Measurements from ENCODE around the gene ASNS.

Gene ASNS

DNA sequence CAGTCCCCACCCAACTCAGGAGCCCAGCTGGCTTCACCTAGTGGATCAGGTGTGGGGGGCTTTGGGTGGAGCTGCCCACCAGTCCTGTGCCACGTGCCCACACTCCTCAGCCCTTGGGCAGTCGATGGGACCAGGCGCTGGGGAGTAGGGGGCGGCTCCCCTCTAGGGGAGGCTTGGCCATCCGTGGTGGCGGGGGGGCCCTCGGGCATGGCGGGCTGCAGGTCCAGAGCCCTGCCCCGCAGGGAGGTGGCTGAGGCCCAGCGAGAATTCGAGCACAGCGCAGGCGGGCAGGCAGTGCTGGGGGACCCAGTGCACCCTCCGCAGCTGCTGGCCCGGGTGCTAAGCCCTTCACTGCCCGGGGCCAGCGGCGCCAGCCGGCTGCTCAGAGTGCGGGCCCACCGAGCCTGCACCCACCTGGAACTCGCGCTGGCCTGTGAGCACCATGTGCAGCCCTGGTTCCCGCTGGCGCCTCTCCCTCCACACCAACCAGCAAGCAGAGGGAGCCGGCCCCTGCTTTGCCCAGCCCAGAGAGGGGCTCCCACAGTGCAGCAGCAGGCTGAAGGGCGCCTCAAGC lies 29.3 kb downstream of the ASNS start:
- H3K27me3 ChIP-seq (replicated peaks; ENCODE audit: control insufficient read depth, insufficient read depth, low read length): peaks cover 24% of the 10 kb centered on the region
- no peaks in the 10 kb centered on the region for H3K36me3 ChIP-seq (ENCODE audit: control insufficient read depth, insufficient read depth, low read length, severe bottlenecking)
- H3K4me3 ChIP-seq (ENCODE audit: low read length): no peak overlapping the region
- no peak for DNase-seq (ENCODE audit: low read depth)
- H3K9ac ChIP-seq (ENCODE audit: low read length): no peak overlapping the region
- H3K9me3 ChIP-seq (ENCODE audit: control insufficient read depth, low read length): no peaks in the 10 kb centered on the region
- no peaks in the 10 kb centered on the region for H3K4me1 ChIP-seq (ENCODE audit: control insufficient read depth, insufficient read depth, low read length)

DNA sequence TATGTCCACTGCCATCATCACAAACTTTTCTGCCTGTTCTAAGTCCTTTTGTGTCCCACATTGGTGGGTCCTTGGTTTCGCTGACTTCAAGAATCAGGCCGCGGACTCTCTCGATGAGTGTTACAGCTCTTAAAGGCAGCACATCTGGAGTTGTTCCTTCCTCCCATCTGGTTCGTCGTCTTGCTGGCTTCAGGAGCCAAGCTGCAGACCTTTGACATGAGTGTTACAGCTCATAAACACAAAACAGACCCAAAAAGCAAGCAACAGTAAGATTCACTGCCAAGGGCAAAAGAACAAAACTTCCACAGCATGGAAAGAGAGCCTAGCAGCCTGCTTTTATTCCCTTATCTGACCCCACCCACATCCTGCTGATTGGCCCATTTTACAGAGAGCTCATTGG lies 30.2 kb downstream of the ASNS start:
- no peak for DNase-seq (ENCODE audit: low read depth)
- Histone ChIP-seq H3K4me3 (ENCODE audit: low read length) (no peak overlapping the region), H3K9me3 (ENCODE audit: control insufficient read depth, low read length) (no peaks in the 10 kb centered on the region), H3K4me1 (ENCODE audit: control insufficient read depth, insufficient read depth, low read length) (no peaks in the 10 kb centered on the region), H3K9ac (ENCODE audit: low read length) (no peak overlapping the region), H3K36me3 (ENCODE audit: control insufficient read depth, insufficient read depth, low read length, severe bottlenecking) (no peaks in the 10 kb centered on the region), H3K27me3 (replicated peaks; ENCODE audit: control insufficient read depth, insufficient read depth, low read length) (peaks cover 29% of the 10 kb centered on the region)

DNA sequence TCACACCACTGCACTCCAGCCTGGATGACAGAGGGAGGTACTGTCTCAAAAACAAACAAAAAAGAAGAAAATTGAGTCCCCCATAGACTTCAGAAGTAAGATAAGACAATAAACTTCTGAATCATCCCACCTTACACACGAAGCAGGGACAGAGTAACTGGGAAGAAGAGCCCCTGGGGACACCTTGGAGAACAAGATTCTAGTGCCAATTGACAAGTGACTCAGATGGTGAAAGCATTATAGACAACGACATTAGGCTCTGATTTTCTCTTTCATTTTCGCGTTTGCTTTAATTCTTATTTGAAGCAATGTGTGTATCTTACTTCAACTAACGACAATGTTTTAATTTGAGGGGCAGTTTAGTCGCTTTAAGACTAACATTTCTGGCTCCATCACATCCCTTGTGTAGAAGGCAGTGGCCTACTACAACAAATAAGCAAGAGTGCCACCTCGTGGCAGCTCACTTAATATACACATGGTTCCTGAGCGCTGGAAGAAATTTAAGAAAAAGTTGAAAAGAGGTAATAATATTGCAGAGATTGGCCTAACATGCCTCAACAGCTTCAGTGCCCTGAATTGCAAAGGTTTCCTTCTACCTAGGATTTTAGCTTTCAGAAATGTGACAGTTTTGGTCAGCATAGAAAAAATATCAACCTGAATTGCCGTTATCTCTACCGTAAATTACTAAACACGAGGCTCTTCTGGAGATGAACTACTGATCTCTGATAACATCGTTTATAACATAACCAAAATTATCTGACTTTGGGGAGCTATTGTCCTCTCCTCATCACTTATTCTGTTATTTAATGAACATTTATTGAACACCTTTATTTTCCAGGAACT lies 36.7 kb downstream of the ASNS start:
- H3K27me3 ChIP-seq (replicated peaks; ENCODE audit: control insufficient read depth, insufficient read depth, low read length): peaks cover 44% of the 10 kb centered on the region
- no peak overlapping the region for H3K4me3 ChIP-seq (ENCODE audit: low read length)
- H3K9me3 ChIP-seq (ENCODE audit: control insufficient read depth, low read length): no peaks in the 10 kb centered on the region
- no peaks in the 10 kb centered on the region for H3K36me3 ChIP-seq (ENCODE audit: control insufficient read depth, insufficient read depth, low read length, severe bottlenecking)
- no peak overlapping the region for H3K9ac ChIP-seq (ENCODE audit: low read length)
- peak; percentile 86 for DNase-seq (ENCODE audit: low read depth)
- H3K4me1 ChIP-seq (ENCODE audit: control insufficient read depth, insufficient read depth, low read length): no peaks in the 10 kb centered on the region

DNA sequence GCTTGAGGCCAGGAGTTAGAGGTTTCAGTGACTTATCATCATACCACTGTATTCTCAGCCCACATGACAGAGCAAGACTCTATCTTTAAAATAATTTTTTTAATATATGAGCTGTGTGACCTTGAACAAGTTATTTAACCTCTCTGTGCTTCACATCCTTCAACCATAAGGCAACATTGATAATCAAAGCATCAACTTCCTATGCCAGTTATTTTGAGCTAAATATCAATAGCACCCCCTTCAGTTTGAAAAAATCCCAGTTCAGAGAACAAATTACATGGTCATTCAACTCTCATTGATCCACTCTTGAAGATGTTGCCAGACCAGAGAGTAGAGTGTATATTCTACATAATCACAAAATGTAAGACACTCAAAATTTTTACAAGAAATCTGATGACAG lies 53.0 kb downstream of the ASNS start:
- no peak overlapping the region for H3K9ac ChIP-seq (ENCODE audit: low read length)
- H3K4me3 ChIP-seq (ENCODE audit: low read length): no peak overlapping the region
- no peaks in the 10 kb centered on the region for H3K9me3 ChIP-seq (ENCODE audit: control insufficient read depth, low read length)
- DNase-seq (ENCODE audit: low read depth): no peak
- H3K4me1 ChIP-seq (ENCODE audit: control insufficient read depth, insufficient read depth, low read length): no peaks in the 10 kb centered on the region
- H3K27me3 ChIP-seq (replicated peaks; ENCODE audit: control insufficient read depth, insufficient read depth, low read length): no peaks in the 10 kb centered on the region
- no peaks in the 10 kb centered on the region for H3K36me3 ChIP-seq (ENCODE audit: control insufficient read depth, insufficient read depth, low read length, severe bottlenecking)

DNA sequence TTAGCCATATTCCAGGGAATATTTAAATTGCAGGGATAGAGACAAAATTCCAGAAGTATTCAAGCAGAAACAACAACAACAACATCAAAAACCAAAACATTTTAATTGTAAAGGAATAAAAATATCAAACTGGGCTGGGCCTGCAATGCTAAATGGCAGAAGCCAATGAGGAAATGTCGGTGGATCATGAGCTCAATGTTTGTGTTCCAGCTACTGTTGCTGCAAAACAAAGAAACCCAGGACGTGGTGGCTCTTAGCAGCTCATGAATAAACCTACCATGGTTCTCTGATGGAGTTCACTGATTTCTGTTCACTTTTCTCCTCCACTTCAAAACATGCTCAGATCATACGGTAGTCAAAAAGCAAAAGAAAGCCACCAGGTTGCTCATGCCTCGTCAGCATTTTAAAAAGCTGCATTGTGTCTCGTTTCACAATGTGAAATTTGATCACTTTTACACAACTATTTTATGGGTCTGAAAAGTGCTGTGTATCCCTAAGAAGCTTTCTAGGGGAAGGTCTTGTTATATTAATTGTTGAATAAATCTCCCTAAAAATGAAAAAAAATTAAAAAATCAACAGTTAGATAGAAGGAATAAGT lies 54.0 kb downstream of the ASNS start:
- H3K9ac ChIP-seq (ENCODE audit: low read length): no peak overlapping the region
- DNase-seq (ENCODE audit: low read depth): no peak
- no peaks in the 10 kb centered on the region for H3K36me3 ChIP-seq (ENCODE audit: control insufficient read depth, insufficient read depth, low read length, severe bottlenecking)
- H3K4me3 ChIP-seq (ENCODE audit: low read length): no peak overlapping the region
- H3K4me1 ChIP-seq (ENCODE audit: control insufficient read depth, insufficient read depth, low read length): no peaks in the 10 kb centered on the region
- H3K27me3 ChIP-seq (replicated peaks; ENCODE audit: control insufficient read depth, insufficient read depth, low read length): no peaks in the 10 kb centered on the region
- no peaks in the 10 kb centered on the region for H3K9me3 ChIP-seq (ENCODE audit: control insufficient read depth, low read length)
